ENCODE data around the gene RHOG. TPM values are rescaled to one million over a fixed set of nuclear protein-coding genes. Genes with fewer than 3 reads are reported as not detected.

RHOG gene
- total and polyA plus RNA-seq, 9 of the 15 experiments (the other 6 are each of a cell fraction or from before 2014, with no cell fraction given): 22.6 to 162 (median 80.3) TPM

DNA sequence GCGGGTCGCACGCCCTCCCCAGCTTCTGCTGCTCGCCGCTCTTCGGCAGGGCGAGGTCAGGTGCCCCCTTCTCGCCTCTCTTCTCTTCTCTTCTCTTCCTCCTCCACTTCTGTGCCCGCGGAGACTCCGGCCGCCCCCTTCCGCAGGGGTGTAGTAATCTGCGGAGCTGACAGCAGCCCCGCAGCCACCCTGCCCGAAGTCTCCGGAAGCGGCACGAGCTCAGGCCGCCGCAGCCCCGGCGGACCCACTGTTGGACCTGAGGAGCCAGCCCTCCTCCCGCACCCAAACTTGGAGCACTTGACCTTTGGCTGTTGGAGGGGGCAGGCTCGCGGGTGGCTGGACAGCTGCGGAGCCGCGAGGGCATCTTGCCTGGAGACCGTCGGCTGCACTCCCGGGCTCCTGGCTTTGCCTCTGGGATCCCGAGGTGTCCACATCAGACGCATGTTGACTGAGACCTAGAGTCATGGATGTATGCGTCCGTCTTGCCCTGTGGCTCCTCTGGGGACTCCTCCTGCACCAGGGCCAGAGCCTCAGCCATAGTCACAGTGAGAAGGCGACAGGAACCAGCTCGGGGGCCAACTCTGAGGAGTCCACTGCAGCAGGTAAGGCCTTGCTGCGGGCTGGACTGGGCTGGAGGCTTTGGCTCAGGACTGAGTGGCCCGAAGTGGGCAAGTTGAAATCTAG is 15.2 kb upstream of the RHOG start (continued):
- TF ChIP-seq NR2C1 (IDR thresholded peaks at IDR 0.05) (no peak), NR2C1 (tag; IDR thresholded peaks at IDR 0.05) (0 out of 2 replicates have a peak, but pooled peaks have one; percentile 33), NONO (IDR thresholded peaks at IDR 0.05; ENCODE audit: low read depth in 2 of 2, low read length in 1 of 2) (no peak)
- TF ChIP-seq, protein P1, sequence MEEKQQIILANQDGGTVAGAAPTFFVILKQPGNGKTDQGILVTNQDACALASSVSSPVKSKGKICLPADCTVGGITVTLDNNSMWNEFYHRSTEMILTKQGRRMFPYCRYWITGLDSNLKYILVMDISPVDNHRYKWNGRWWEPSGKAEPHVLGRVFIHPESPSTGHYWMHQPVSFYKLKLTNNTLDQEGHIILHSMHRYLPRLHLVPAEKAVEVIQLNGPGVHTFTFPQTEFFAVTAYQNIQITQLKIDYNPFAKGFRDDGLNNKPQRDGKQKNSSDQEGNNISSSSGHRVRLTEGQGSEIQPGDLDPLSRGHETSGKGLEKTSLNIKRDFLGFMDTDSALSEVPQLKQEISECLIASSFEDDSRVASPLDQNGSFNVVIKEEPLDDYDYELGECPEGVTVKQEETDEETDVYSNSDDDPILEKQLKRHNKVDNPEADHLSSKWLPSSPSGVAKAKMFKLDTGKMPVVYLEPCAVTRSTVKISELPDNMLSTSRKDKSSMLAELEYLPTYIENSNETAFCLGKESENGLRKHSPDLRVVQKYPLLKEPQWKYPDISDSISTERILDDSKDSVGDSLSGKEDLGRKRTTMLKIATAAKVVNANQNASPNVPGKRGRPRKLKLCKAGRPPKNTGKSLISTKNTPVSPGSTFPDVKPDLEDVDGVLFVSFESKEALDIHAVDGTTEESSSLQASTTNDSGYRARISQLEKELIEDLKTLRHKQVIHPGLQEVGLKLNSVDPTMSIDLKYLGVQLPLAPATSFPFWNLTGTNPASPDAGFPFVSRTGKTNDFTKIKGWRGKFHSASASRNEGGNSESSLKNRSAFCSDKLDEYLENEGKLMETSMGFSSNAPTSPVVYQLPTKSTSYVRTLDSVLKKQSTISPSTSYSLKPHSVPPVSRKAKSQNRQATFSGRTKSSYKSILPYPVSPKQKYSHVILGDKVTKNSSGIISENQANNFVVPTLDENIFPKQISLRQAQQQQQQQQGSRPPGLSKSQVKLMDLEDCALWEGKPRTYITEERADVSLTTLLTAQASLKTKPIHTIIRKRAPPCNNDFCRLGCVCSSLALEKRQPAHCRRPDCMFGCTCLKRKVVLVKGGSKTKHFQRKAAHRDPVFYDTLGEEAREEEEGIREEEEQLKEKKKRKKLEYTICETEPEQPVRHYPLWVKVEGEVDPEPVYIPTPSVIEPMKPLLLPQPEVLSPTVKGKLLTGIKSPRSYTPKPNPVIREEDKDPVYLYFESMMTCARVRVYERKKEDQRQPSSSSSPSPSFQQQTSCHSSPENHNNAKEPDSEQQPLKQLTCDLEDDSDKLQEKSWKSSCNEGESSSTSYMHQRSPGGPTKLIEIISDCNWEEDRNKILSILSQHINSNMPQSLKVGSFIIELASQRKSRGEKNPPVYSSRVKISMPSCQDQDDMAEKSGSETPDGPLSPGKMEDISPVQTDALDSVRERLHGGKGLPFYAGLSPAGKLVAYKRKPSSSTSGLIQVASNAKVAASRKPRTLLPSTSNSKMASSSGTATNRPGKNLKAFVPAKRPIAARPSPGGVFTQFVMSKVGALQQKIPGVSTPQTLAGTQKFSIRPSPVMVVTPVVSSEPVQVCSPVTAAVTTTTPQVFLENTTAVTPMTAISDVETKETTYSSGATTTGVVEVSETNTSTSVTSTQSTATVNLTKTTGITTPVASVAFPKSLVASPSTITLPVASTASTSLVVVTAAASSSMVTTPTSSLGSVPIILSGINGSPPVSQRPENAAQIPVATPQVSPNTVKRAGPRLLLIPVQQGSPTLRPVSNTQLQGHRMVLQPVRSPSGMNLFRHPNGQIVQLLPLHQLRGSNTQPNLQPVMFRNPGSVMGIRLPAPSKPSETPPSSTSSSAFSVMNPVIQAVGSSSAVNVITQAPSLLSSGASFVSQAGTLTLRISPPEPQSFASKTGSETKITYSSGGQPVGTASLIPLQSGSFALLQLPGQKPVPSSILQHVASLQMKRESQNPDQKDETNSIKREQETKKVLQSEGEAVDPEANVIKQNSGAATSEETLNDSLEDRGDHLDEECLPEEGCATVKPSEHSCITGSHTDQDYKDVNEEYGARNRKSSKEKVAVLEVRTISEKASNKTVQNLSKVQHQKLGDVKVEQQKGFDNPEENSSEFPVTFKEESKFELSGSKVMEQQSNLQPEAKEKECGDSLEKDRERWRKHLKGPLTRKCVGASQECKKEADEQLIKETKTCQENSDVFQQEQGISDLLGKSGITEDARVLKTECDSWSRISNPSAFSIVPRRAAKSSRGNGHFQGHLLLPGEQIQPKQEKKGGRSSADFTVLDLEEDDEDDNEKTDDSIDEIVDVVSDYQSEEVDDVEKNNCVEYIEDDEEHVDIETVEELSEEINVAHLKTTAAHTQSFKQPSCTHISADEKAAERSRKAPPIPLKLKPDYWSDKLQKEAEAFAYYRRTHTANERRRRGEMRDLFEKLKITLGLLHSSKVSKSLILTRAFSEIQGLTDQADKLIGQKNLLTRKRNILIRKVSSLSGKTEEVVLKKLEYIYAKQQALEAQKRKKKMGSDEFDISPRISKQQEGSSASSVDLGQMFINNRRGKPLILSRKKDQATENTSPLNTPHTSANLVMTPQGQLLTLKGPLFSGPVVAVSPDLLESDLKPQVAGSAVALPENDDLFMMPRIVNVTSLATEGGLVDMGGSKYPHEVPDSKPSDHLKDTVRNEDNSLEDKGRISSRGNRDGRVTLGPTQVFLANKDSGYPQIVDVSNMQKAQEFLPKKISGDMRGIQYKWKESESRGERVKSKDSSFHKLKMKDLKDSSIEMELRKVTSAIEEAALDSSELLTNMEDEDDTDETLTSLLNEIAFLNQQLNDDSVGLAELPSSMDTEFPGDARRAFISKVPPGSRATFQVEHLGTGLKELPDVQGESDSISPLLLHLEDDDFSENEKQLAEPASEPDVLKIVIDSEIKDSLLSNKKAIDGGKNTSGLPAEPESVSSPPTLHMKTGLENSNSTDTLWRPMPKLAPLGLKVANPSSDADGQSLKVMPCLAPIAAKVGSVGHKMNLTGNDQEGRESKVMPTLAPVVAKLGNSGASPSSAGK (IDR thresholded peaks at IDR 0.05): 0 out of 2 replicates have a peak, but pooled peaks have one; percentile 56
- TF ChIP-seq, protein P2, sequence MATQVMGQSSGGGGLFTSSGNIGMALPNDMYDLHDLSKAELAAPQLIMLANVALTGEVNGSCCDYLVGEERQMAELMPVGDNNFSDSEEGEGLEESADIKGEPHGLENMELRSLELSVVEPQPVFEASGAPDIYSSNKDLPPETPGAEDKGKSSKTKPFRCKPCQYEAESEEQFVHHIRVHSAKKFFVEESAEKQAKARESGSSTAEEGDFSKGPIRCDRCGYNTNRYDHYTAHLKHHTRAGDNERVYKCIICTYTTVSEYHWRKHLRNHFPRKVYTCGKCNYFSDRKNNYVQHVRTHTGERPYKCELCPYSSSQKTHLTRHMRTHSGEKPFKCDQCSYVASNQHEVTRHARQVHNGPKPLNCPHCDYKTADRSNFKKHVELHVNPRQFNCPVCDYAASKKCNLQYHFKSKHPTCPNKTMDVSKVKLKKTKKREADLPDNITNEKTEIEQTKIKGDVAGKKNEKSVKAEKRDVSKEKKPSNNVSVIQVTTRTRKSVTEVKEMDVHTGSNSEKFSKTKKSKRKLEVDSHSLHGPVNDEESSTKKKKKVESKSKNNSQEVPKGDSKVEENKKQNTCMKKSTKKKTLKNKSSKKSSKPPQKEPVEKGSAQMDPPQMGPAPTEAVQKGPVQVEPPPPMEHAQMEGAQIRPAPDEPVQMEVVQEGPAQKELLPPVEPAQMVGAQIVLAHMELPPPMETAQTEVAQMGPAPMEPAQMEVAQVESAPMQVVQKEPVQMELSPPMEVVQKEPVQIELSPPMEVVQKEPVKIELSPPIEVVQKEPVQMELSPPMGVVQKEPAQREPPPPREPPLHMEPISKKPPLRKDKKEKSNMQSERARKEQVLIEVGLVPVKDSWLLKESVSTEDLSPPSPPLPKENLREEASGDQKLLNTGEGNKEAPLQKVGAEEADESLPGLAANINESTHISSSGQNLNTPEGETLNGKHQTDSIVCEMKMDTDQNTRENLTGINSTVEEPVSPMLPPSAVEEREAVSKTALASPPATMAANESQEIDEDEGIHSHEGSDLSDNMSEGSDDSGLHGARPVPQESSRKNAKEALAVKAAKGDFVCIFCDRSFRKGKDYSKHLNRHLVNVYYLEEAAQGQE (IDR thresholded peaks at IDR 0.05; ENCODE audit: borderline replicate concordance): 0 out of 2 replicates have a peak, but pooled peaks have one; percentile 2
- TF ChIP-seq, protein P2 (CRISPR knock-in tag; IDR thresholded peaks at IDR 0.05; ENCODE audit: low read depth): no peak

All from K562 (cell line).